GM12872 (cell line): ENCODE results near the gene DMTF1.

Source experiments
- CTCF ChIP-seq: IDR thresholded peaks from 3 replicates; pipeline ENCODE4 v1.5.1; 2011; ENCODE audit warnings: low read depth, mild to moderate bottlenecking, low read length, moderate library complexity; ENCODE audit not compliant: insufficient read depth

The DMTF1 gene

GRCh38 chr7:87199700-87200450 is 47.6 kb downstream of the DMTF1 start:
- TF ChIP-seq CTCF = no peak

- no peak for TF ChIP-seq CTCF
These were observed 50.0 kb downstream of the DMTF1 start for GRCh38 chr7:87202208-87202607.

GRCh38 chr7:87202705-87203104 is 50.5 kb downstream of the DMTF1 start:
- TF ChIP-seq CTCF = no peak

GRCh38 chr7:87204933-87205332 is 52.7 kb downstream of the DMTF1 start:
- no peak for TF ChIP-seq CTCF

- TF ChIP-seq CTCF = no peak
These were observed 54.1 kb downstream of the DMTF1 start for GRCh38 chr7:87206361-87206760.

GRCh38 chr7:87209295-87209924 is 57.2 kb downstream of the DMTF1 start:
- no peak for TF ChIP-seq CTCF

- TF ChIP-seq CTCF = no peak
These were observed 58.3 kb downstream of the DMTF1 start for GRCh38 chr7:87210506-87210905.
